OCI-LY7 (cell line): ENCODE results near the gene KCTD21.

Experiments used
- EZH2phosphoT487 ChIP-seq: fragments of 200-600 bp; sonication (generic); IDR thresholded peaks from 2 replicates; pipeline ENCODE4 v1.6.1; 2018; ENCODE audit warnings: low read depth, borderline replicate concordance, mild to moderate bottlenecking, mixed run types, antibody characterized with exemption, low read length, moderate library complexity, mixed read lengths
- TF ChIP-seq, protein P1 (sequence below): fragments of 200-600 bp; sonication (generic); conservative IDR thresholded peaks from 2 replicates; pipeline ENCODE4 v1.5.1; 2014; ENCODE audit warnings: mild to moderate bottlenecking, antibody characterized with exemption, low read length, moderate library complexity, mixed read lengths

GRCh38 chr11:78181185-78181584 lies 7.2 kb downstream of the KCTD21 start:
- TF ChIP-seq, protein P1, sequence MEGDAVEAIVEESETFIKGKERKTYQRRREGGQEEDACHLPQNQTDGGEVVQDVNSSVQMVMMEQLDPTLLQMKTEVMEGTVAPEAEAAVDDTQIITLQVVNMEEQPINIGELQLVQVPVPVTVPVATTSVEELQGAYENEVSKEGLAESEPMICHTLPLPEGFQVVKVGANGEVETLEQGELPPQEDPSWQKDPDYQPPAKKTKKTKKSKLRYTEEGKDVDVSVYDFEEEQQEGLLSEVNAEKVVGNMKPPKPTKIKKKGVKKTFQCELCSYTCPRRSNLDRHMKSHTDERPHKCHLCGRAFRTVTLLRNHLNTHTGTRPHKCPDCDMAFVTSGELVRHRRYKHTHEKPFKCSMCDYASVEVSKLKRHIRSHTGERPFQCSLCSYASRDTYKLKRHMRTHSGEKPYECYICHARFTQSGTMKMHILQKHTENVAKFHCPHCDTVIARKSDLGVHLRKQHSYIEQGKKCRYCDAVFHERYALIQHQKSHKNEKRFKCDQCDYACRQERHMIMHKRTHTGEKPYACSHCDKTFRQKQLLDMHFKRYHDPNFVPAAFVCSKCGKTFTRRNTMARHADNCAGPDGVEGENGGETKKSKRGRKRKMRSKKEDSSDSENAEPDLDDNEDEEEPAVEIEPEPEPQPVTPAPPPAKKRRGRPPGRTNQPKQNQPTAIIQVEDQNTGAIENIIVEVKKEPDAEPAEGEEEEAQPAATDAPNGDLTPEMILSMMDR: no peak
- TF ChIP-seq EZH2phosphoT487: no peak
